GM12801 (cell line): ENCODE data around the gene INF2.

Source experiments
- CTCF ChIP-seq: IDR thresholded peaks from one replicate; pipeline ENCODE4 v1.5.1; 2011; ENCODE audit warnings: control low read depth; ENCODE audit not compliant: insufficient read length; ENCODE audit errors: extremely low read depth

The INF2 gene

GRCh38 chr14:104753528-104754212 is 64.3 kb downstream of the INF2 start:
- TF ChIP-seq CTCF: no peak

- TF ChIP-seq CTCF: no peak
Measured at GRCh38 chr14:104754213-104754851, 64.9 kb downstream of the INF2 start.

GRCh38 chr14:104755621-104756020 is 66.2 kb downstream of the INF2 start:
- no peak for TF ChIP-seq CTCF

- TF ChIP-seq CTCF: no peak
Measured at GRCh38 chr14:104756477-104757237, 67.2 kb downstream of the INF2 start.

- no peak for TF ChIP-seq CTCF
Measured at GRCh38 chr14:104757238-104757585, 67.8 kb downstream of the INF2 start.

- TF ChIP-seq CTCF: no peak
Measured at GRCh38 chr14:104757681-104758392, 68.4 kb downstream of the INF2 start.
